Coronary artery (tissue), 2 donors: ENCODE data around the gene EPHA3.

Experiments
- DNase-seq: peaks from one replicate; pipeline ENCODE4 v3.0.0-alpha.2; 2017; ENCODE audit warnings: low spot score
- H3K27ac ChIP-seq, 2 donors: fragments of 200-600 bp; sonication (generic); one replicate each; pipeline ENCODE4 v1.5.1; 2016 to 2019
- H3K4me3 ChIP-seq: fragments of 200-600 bp; sonication (generic); 2 replicates; pipeline ENCODE4 v1.5.1; 2016; ENCODE audit warnings: mild to moderate bottlenecking, moderate library complexity
- CTCF ChIP-seq: fragments of 200-600 bp; sonication (generic); IDR thresholded peaks from one replicate; pipeline ENCODE4 v1.5.1; 2019; ENCODE audit warnings: antibody characterized with exemption

Gene EPHA3

GRCh38 chr3:89256395-89256794 lies 149.0 kb downstream of the EPHA3 start:
- Histone ChIP-seq H3K4me3 (no peak overlapping the region), H3K27ac (no peak overlapping the region)
- no peak for TF ChIP-seq CTCF
- no peak for DNase-seq

- DNase-seq = no peak
- Histone ChIP-seq H3K27ac (no peak overlapping the region), H3K4me3 (no peak overlapping the region)
- no peak for TF ChIP-seq CTCF
Measured at GRCh38 chr3:89256882-89257281, 149.5 kb downstream of the EPHA3 start.

- Histone ChIP-seq H3K4me3 (no peak overlapping the region), H3K27ac (no peak overlapping the region)
- no peak for TF ChIP-seq CTCF
- DNase-seq = no peak
Measured at GRCh38 chr3:89260721-89261120, 153.3 kb downstream of the EPHA3 start.

- no peak for TF ChIP-seq CTCF
- Histone ChIP-seq H3K27ac (no peak overlapping the region), H3K4me3 (no peak overlapping the region)
- no peak for DNase-seq
Measured at GRCh38 chr3:89261673-89262072, 154.3 kb downstream of the EPHA3 start.

- DNase-seq = no peak
- no peak overlapping the region for H3K27ac ChIP-seq
- TF ChIP-seq CTCF = no peak
- H3K4me3 ChIP-seq = no peak overlapping the region
Measured at GRCh38 chr3:89262309-89262929, 155.0 kb downstream of the EPHA3 start.

GRCh38 chr3:89264037-89264560 lies 156.7 kb downstream of the EPHA3 start:
- Histone ChIP-seq H3K4me3 (no peak overlapping the region), H3K27ac (no peak overlapping the region)
- DNase-seq = no peak
- no peak for TF ChIP-seq CTCF

- no peak overlapping the region for H3K27ac ChIP-seq
- H3K4me3 ChIP-seq = no peak overlapping the region
- TF ChIP-seq CTCF = no peak
- no peak for DNase-seq
Measured at GRCh38 chr3:89266074-89266473, 158.7 kb downstream of the EPHA3 start.
